Measurements from ENCODE around the gene DICER1. TPM values are rescaled to one million over a fixed set of nuclear protein-coding genes. Genes with fewer than 3 reads are reported as not detected.

DICER1 gene
- total RNA-seq, 1 donor from 2014 or later, result 63.3 TPM

DNA sequence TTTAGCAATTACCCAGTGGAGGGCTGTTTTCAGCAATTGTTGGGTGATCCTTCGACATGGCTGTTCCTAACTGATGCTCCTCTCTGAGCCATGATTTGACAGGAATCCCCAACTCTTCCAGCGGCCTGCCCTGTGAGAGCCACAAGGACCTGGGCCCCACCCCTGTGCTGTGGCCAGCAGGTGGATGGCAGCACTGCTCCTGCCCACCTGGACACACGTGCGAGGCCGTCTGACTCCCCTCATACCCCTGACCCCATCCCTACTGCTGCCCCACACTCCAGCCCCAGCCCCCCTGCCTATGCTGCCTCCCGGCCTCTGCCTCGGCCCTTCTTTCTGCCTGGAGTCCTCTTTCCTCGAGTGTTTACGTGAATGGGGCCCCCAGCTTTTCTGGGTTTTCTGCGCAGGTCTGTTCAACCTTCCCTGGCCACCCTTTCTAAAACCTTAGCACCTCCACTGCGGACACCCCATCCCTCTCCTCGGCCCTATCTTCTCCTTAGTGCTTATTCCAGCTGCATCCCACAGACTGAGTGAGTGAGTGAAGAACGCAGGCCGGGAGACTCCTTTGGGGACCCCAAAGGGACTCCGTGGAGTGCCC, 111.4 kb downstream of the DICER1 start:
- TF ChIP-seq, protein P1, sequence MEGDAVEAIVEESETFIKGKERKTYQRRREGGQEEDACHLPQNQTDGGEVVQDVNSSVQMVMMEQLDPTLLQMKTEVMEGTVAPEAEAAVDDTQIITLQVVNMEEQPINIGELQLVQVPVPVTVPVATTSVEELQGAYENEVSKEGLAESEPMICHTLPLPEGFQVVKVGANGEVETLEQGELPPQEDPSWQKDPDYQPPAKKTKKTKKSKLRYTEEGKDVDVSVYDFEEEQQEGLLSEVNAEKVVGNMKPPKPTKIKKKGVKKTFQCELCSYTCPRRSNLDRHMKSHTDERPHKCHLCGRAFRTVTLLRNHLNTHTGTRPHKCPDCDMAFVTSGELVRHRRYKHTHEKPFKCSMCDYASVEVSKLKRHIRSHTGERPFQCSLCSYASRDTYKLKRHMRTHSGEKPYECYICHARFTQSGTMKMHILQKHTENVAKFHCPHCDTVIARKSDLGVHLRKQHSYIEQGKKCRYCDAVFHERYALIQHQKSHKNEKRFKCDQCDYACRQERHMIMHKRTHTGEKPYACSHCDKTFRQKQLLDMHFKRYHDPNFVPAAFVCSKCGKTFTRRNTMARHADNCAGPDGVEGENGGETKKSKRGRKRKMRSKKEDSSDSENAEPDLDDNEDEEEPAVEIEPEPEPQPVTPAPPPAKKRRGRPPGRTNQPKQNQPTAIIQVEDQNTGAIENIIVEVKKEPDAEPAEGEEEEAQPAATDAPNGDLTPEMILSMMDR (IDR thresholded peaks at IDR 0.05), result no peak
- H3K9me3 Mint-ChIP-seq (ENCODE audit: low read depth), result peaks cover 2% of the 10 kb centered on the region
- DNase-seq (ENCODE audit: low spot score), result peak; percentile 68
- no peak overlapping the region for H3K27ac Mint-ChIP-seq (ENCODE audit: unreplicated experiment)
- no peak overlapping the region for H3K4me3 Mint-ChIP-seq (ENCODE audit: unreplicated experiment)
- peaks cover 13% of the 10 kb centered on the region for H3K27me3 Mint-ChIP-seq (ENCODE audit: low read depth)
- H3K36me3 Mint-ChIP-seq (ENCODE audit: low read depth), result no peaks in the 10 kb centered on the region
- peaks cover 12% of the 10 kb centered on the region for H3K4me1 Mint-ChIP-seq (ENCODE audit: low read depth)

DNA sequence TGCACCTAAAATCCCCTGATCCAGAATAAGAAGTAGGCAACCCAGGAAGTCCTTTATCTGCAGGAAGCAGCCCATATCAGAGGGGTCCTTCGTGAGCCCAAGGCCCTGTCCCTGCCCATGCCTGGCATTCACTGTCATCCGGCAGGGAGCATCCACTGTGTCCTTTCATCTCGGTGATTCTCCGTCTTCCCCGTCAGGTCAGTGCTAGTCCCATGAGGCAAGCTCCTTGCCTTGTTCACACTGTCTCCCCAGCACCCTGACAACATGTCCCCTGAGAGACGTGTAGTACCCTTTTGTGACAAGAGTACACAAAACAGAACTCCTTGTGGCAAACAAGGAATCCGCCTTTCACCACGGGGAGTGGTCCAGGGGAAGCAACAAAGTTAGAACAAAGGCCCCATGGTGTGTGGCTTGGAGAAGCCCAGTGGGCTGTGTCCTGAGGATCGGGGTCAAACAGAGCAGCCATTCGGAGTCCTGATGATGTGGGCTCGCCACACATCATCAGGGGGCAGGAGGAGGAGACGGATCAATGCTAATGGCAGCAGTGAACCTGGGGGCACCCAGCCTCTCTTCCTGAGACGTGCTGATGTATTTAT, 112.1 kb downstream of the DICER1 start:
- Mint-ChIP-seq H3K27me3 (ENCODE audit: low read depth) (peaks cover 13% of the 10 kb centered on the region), H3K27ac (ENCODE audit: unreplicated experiment) (no peak overlapping the region), H3K4me1 (ENCODE audit: low read depth) (peaks cover 20% of the 10 kb centered on the region), H3K4me3 (ENCODE audit: unreplicated experiment) (no peak overlapping the region), H3K36me3 (ENCODE audit: low read depth) (no peaks in the 10 kb centered on the region), H3K9me3 (ENCODE audit: low read depth) (peaks cover 2% of the 10 kb centered on the region)
- no peak for DNase-seq (ENCODE audit: low spot score)
- TF ChIP-seq, protein P1 (IDR thresholded peaks at IDR 0.05), result no peak

DNA sequence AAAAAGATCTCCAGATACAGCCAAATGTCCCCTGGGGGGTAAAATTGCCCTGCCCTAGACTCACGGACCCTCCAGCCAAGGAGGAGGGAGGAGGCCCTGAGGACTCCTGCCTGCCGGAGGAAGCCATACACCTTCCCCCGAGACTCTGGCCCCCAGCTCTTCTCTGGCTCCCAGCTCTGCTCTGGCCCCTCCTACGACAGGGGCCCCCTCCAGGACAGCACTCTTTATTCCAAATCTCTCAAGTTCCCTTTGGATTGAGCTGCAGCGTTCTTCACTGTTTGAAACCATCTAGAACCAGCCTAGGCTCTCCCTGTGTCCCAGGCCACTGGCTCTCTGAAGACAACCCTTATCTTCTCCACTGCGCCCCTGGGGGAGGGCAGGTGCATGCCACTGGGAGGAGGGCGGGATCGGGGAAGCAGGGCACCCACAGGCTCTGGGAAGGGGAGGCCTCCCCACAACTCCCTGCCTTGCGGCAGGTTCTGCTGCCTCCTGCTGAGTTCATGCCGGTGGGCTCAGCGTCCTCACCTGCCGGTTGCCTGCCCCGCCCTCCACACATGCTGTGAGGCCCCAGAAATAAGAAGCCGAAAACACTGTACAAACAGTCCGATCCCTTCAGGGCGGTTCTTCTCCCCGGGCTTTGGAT, 112.7 kb downstream of the DICER1 start:
- TF ChIP-seq, protein P1 (IDR thresholded peaks at IDR 0.05), result no peak
- no peak overlapping the region for H3K4me3 Mint-ChIP-seq (ENCODE audit: unreplicated experiment)
- no peak for DNase-seq (ENCODE audit: low spot score)
- peaks cover 2% of the 10 kb centered on the region for H3K9me3 Mint-ChIP-seq (ENCODE audit: low read depth)
- H3K4me1 Mint-ChIP-seq (ENCODE audit: low read depth), result peaks cover 21% of the 10 kb centered on the region
- H3K27ac Mint-ChIP-seq (ENCODE audit: unreplicated experiment), result no peak overlapping the region
- peaks cover 8% of the 10 kb centered on the region for H3K27me3 Mint-ChIP-seq (ENCODE audit: low read depth)
- H3K36me3 Mint-ChIP-seq (ENCODE audit: low read depth), result no peaks in the 10 kb centered on the region

DNA sequence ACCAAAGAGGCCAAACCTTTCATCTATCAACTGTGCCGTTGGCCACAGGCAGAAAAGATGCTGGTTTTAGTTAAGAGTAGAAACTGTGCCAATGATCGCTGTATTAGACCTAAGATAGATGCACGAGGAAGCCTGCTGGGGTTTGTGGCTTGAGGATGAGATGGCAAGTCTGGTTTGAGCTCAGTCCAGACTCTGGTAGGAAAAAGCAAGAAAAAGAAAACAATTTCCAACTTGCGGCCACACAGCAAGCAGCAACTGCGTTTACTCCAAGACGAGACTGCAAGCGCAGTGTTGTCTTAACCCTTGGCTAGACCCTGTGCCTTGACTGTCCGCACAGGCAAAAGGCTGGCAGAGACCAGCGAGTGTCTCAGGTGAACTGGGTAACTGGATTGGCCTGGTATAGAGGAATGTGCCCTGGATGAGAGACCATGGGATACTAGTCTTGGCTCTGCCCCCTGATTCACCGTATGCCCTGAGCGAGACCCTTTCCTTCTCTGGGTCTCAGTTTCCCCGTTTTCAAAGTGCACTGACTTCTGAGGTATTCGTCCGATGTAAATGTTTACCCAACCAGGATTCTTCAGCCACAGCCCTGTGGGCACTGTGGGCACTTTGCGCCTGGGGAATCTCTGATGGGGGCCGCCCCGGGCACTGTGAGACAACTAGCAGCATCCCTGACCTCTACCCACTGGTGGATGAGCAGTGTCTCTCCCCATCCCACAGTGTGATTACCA, 113.4 kb downstream of the DICER1 start:
- Mint-ChIP-seq H3K9me3 (ENCODE audit: low read depth) (peaks cover 2% of the 10 kb centered on the region), H3K4me1 (ENCODE audit: low read depth) (peaks cover 21% of the 10 kb centered on the region), H3K36me3 (ENCODE audit: low read depth) (no peaks in the 10 kb centered on the region), H3K4me3 (ENCODE audit: unreplicated experiment) (no peak overlapping the region), H3K27me3 (ENCODE audit: low read depth) (peaks cover 3% of the 10 kb centered on the region), H3K27ac (ENCODE audit: unreplicated experiment) (no peak overlapping the region)
- TF ChIP-seq, protein P1 (IDR thresholded peaks at IDR 0.05), result no peak
- DNase-seq (ENCODE audit: low spot score), result no peak

DNA sequence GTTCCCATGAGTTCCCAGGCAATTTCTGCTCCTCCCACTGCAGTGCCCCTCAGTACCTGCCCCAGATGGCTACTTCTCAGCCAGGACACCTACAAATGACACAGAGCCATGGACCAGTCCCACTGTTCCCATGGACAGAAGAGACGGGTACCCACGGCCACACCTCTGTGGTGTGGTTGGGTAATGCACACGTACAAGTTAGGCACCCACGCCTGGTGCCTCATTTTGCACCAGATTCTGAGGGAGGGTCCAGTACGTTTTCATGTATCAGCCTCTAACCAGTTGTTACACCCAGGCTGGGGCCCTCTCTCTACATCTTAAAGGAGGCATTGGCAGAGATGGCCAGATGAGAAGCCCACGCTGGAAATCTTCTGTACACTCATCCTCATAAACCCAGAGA, 114.0 kb downstream of the DICER1 start:
- Mint-ChIP-seq H3K36me3 (ENCODE audit: low read depth) (no peaks in the 10 kb centered on the region), H3K4me1 (ENCODE audit: low read depth) (peaks cover 21% of the 10 kb centered on the region), H3K27ac (ENCODE audit: unreplicated experiment) (no peak overlapping the region), H3K9me3 (ENCODE audit: low read depth) (peaks cover 2% of the 10 kb centered on the region), H3K27me3 (ENCODE audit: low read depth) (peaks cover under 1% of the 10 kb centered on the region), H3K4me3 (ENCODE audit: unreplicated experiment) (no peak overlapping the region)
- no peak for DNase-seq (ENCODE audit: low spot score)
- TF ChIP-seq, protein P1 (IDR thresholded peaks at IDR 0.05), result no peak
